ENCODE measurements around the gene POLE.

Gene POLE

GRCh38 chr12:132591107-132591935 is 95.8 kb downstream of the POLE start:
- H3K36me3 ChIP-seq (ENCODE audit: control insufficient read depth, insufficient read depth, low read length), result no peaks in the 10 kb centered on the region
- no peaks in the 10 kb centered on the region for H3K4me1 ChIP-seq (ENCODE audit: control insufficient read depth, insufficient read depth, low read length, poor library complexity, severe bottlenecking)
- H3K27ac ChIP-seq (ENCODE audit: insufficient read depth, low read length, poor library complexity, severe bottlenecking), result no peak overlapping the region
- no peaks in the 10 kb centered on the region for H3K9me3 ChIP-seq (ENCODE audit: control insufficient read depth, low read length)
- no peaks in the 10 kb centered on the region for H3K27me3 ChIP-seq (replicated peaks; ENCODE audit: control insufficient read depth, insufficient read depth, low read length, poor library complexity, severe bottlenecking)
- DNase-seq, result no peak
- no peak overlapping the region for H3K4me3 ChIP-seq (ENCODE audit: insufficient read depth, low read depth, low read length, poor library complexity, severe bottlenecking)

DNA sequence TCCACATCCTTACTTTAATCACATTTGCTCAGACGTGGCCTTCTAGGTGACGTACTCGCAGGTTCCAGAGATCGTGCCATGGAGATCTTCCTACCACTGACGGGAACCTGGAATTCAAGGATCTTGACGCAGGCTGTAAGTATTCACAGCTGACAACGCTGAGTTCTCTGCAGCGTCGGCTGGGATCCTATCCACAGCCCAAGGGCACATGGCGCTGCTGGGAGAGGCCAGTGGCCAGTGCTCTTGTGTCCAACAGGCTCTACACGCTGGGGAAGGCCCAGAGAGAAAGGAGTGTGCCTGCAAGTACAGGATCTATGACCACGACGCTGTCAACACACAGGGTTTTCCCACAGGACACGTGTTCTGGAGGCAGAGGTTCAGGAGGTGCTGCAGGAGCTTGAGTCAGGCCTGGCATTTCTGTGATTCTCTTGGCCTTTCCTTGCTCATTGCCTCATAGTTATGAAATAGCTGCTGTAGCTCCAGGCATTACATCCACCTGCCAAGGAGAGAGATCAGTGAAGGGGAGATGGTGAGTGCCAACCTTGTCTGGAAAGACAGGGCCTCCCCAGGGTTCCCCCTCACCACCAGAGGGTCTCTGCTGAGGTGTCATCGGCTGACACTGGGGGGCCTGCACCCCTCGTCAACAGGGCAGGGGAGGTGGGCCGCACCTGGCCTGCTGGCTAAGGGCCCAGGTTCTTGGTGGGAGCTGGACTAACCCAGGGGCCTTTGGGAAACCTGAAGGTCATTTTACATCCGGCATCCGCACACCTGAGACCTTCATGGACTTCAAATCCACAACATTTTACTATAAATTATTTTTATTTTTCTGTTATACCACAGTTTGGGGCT is 98.1 kb downstream of the POLE start:
- Histone ChIP-seq H3K4me3 (ENCODE audit: insufficient read depth, low read depth, low read length, poor library complexity, severe bottlenecking) (no peak overlapping the region), H3K27ac (ENCODE audit: insufficient read depth, low read length, poor library complexity, severe bottlenecking) (no peak overlapping the region), H3K4me1 (ENCODE audit: control insufficient read depth, insufficient read depth, low read length, poor library complexity, severe bottlenecking) (no peaks in the 10 kb centered on the region), H3K27me3 (replicated peaks; ENCODE audit: control insufficient read depth, insufficient read depth, low read length, poor library complexity, severe bottlenecking) (no peaks in the 10 kb centered on the region), H3K9me3 (ENCODE audit: control insufficient read depth, low read length) (no peaks in the 10 kb centered on the region), H3K36me3 (ENCODE audit: control insufficient read depth, insufficient read depth, low read length) (no peaks in the 10 kb centered on the region)
- no peak for DNase-seq

- Histone ChIP-seq H3K36me3 (ENCODE audit: control insufficient read depth, insufficient read depth, low read length) (no peaks in the 10 kb centered on the region), H3K9me3 (ENCODE audit: control insufficient read depth, low read length) (no peaks in the 10 kb centered on the region), H3K27ac (ENCODE audit: insufficient read depth, low read length, poor library complexity, severe bottlenecking) (no peak overlapping the region), H3K4me1 (ENCODE audit: control insufficient read depth, insufficient read depth, low read length, poor library complexity, severe bottlenecking) (no peaks in the 10 kb centered on the region), H3K4me3 (ENCODE audit: insufficient read depth, low read depth, low read length, poor library complexity, severe bottlenecking) (no peak overlapping the region), H3K27me3 (replicated peaks; ENCODE audit: control insufficient read depth, insufficient read depth, low read length, poor library complexity, severe bottlenecking) (no peaks in the 10 kb centered on the region)
- DNase-seq, result no peak
Measured at GRCh38 chr12:132588319-132588718, 98.8 kb downstream of the POLE start.

DNA sequence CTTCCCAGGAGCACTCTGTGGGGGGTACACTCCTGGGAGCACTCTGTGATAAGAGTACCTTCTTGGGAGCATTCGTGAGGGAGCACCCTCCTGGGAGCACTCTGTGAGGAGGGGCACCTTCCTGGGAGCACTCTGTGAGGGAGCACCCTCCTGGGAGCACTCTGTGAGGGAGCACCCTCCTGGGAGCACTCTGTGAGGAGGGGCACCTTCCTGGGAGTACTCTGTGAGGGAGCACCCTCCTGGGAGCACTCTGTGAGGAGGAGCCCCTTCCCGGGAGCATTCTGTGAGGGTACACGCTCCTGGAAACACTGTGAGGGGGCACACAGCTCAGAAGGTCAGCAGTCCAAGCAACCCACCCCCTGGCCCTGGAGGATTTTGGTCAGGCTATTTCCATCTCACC is 99.4 kb downstream of the POLE start:
- H3K36me3 ChIP-seq (ENCODE audit: control insufficient read depth, insufficient read depth, low read length), result no peaks in the 10 kb centered on the region
- no peaks in the 10 kb centered on the region for H3K4me1 ChIP-seq (ENCODE audit: control insufficient read depth, insufficient read depth, low read length, poor library complexity, severe bottlenecking)
- H3K9me3 ChIP-seq (ENCODE audit: control insufficient read depth, low read length), result no peaks in the 10 kb centered on the region
- no peak for DNase-seq
- no peak overlapping the region for H3K4me3 ChIP-seq (ENCODE audit: insufficient read depth, low read depth, low read length, poor library complexity, severe bottlenecking)
- H3K27me3 ChIP-seq (replicated peaks; ENCODE audit: control insufficient read depth, insufficient read depth, low read length, poor library complexity, severe bottlenecking), result no peaks in the 10 kb centered on the region
- no peak overlapping the region for H3K27ac ChIP-seq (ENCODE audit: insufficient read depth, low read length, poor library complexity, severe bottlenecking)

- H3K4me1 ChIP-seq (ENCODE audit: control insufficient read depth, insufficient read depth, low read length, poor library complexity, severe bottlenecking), result no peaks in the 10 kb centered on the region
- H3K27ac ChIP-seq (ENCODE audit: insufficient read depth, low read length, poor library complexity, severe bottlenecking), result no peak overlapping the region
- DNase-seq, result no peak
- no peaks in the 10 kb centered on the region for H3K9me3 ChIP-seq (ENCODE audit: control insufficient read depth, low read length)
- no peak overlapping the region for H3K4me3 ChIP-seq (ENCODE audit: insufficient read depth, low read depth, low read length, poor library complexity, severe bottlenecking)
- no peaks in the 10 kb centered on the region for H3K36me3 ChIP-seq (ENCODE audit: control insufficient read depth, insufficient read depth, low read length)
- no peaks in the 10 kb centered on the region for H3K27me3 ChIP-seq (replicated peaks; ENCODE audit: control insufficient read depth, insufficient read depth, low read length, poor library complexity, severe bottlenecking)
Measured at GRCh38 chr12:132586929-132587328, 100.2 kb downstream of the POLE start.

DNA sequence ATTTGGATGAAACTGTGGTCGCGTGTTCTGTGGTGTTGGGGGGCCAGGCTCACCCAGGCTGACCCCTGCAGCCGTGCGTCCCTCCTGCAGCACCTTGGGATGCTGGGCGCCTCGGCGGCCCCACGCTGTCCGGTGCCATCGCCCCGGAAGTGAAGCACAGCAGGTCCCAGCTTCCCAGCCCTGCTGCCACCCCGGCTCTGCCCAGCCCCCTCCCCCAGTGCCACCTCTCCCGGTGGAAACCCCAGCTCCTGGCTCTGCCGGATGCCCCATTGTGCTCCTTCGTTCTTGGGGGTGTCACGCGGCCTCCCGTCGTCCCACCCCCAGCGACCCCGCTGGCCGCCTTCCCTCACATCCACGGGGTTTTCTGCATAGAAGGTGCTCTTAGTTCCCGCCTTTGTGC is 102.0 kb downstream of the POLE start:
- no peaks in the 10 kb centered on the region for H3K4me1 ChIP-seq (ENCODE audit: control insufficient read depth, insufficient read depth, low read length, poor library complexity, severe bottlenecking)
- no peak overlapping the region for H3K4me3 ChIP-seq (ENCODE audit: insufficient read depth, low read depth, low read length, poor library complexity, severe bottlenecking)
- no peaks in the 10 kb centered on the region for H3K27me3 ChIP-seq (replicated peaks; ENCODE audit: control insufficient read depth, insufficient read depth, low read length, poor library complexity, severe bottlenecking)
- DNase-seq, result no peak
- no peak overlapping the region for H3K27ac ChIP-seq (ENCODE audit: insufficient read depth, low read length, poor library complexity, severe bottlenecking)
- no peaks in the 10 kb centered on the region for H3K9me3 ChIP-seq (ENCODE audit: control insufficient read depth, low read length)
- H3K36me3 ChIP-seq (ENCODE audit: control insufficient read depth, insufficient read depth, low read length), result no peaks in the 10 kb centered on the region

- Histone ChIP-seq H3K36me3 (ENCODE audit: control insufficient read depth, insufficient read depth, low read length) (no peaks in the 10 kb centered on the region), H3K27me3 (replicated peaks; ENCODE audit: control insufficient read depth, insufficient read depth, low read length, poor library complexity, severe bottlenecking) (no peaks in the 10 kb centered on the region), H3K4me1 (ENCODE audit: control insufficient read depth, insufficient read depth, low read length, poor library complexity, severe bottlenecking) (no peaks in the 10 kb centered on the region), H3K4me3 (ENCODE audit: insufficient read depth, low read depth, low read length, poor library complexity, severe bottlenecking) (no peak overlapping the region), H3K27ac (ENCODE audit: insufficient read depth, low read length, poor library complexity, severe bottlenecking) (no peak overlapping the region), H3K9me3 (ENCODE audit: control insufficient read depth, low read length) (no peaks in the 10 kb centered on the region)
- DNase-seq, result no peak
Measured at GRCh38 chr12:132584429-132584828, 102.7 kb downstream of the POLE start.

GRCh38 chr12:132583736-132584135 is 103.4 kb downstream of the POLE start:
- H3K4me3 ChIP-seq (ENCODE audit: insufficient read depth, low read depth, low read length, poor library complexity, severe bottlenecking), result no peak overlapping the region
- DNase-seq, result no peak
- H3K27me3 ChIP-seq (replicated peaks; ENCODE audit: control insufficient read depth, insufficient read depth, low read length, poor library complexity, severe bottlenecking), result no peaks in the 10 kb centered on the region
- H3K4me1 ChIP-seq (ENCODE audit: control insufficient read depth, insufficient read depth, low read length, poor library complexity, severe bottlenecking), result no peaks in the 10 kb centered on the region
- H3K27ac ChIP-seq (ENCODE audit: insufficient read depth, low read length, poor library complexity, severe bottlenecking), result no peak overlapping the region
- no peaks in the 10 kb centered on the region for H3K9me3 ChIP-seq (ENCODE audit: control insufficient read depth, low read length)
- no peaks in the 10 kb centered on the region for H3K36me3 ChIP-seq (ENCODE audit: control insufficient read depth, insufficient read depth, low read length)

GRCh38 chr12:132583411-132583710 is 103.8 kb downstream of the POLE start:
- Histone ChIP-seq H3K36me3 (ENCODE audit: control insufficient read depth, insufficient read depth, low read length) (peaks cover under 1% of the 10 kb centered on the region), H3K4me1 (ENCODE audit: control insufficient read depth, insufficient read depth, low read length, poor library complexity, severe bottlenecking) (no peaks in the 10 kb centered on the region), H3K4me3 (ENCODE audit: insufficient read depth, low read depth, low read length, poor library complexity, severe bottlenecking) (no peak overlapping the region), H3K27me3 (replicated peaks; ENCODE audit: control insufficient read depth, insufficient read depth, low read length, poor library complexity, severe bottlenecking) (no peaks in the 10 kb centered on the region), H3K9me3 (ENCODE audit: control insufficient read depth, low read length) (no peaks in the 10 kb centered on the region), H3K27ac (ENCODE audit: insufficient read depth, low read length, poor library complexity, severe bottlenecking) (no peak overlapping the region)
- DNase-seq, result no peak
